HL-60/S4 treated with retinoic acid at 250 ng/mL for 4 days and 3 days (cell line): ENCODE measurements around the gene TMEM158.

Experiments
- in situ Hi-C: fragments of 300-500 bp; cut with MboI; formaldehyde crosslinking; loops from 2 replicates; pipeline ENCODE4 v1.7.0; 2022; ENCODE audit warnings: low sequenced_read_pairs

The TMEM158 gene

DNA sequence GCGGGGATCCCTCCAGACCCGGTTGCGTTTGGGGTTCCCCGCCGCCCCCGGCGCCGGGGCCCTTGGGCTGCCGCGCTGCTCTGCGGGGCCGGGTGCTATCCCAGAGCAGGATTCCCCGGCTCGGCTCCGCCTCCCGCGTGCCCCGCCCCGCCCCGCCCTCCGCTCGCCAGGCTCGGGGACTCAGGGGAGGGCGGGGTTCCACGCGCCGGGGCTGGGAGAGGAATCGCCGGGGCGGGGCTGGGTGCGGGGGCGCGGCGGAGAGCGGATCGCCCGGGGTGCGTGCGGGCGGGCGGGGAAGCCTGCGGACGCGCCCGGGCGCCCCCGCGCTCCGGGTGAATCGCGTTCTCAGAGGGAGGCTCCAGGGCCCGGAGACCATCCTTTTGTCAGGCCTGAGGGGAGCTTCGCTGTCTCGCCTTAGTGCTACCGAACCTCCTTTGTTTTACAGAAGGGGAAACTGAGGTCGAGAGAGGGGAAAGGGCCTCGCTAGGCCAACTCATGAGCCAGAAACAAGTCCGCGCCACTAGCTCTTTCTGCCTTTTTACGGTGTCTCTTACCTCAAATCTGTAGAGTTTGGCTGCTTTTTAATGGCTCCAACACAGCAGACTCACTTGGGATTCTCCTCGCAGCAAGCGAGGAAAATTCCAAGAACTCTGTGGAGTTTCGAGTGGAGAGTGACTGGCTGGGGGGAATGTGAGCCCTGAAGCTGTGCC is at the start of gene TMEM158:
Gene TMEM158, minus strand, starts transcription at position 82 of the 710 bp plus-strand sequence. CDS start 260 bp downstream, outside the sequence.
- in situ Hi-C loops = no loop called here

GRCh38 chr3:45275006-45275704 is 49.1 kb upstream of the TMEM158 start:
- in situ Hi-C loops = no loop called here

GRCh38 chr3:45273681-45274515 is 47.8 kb upstream of the TMEM158 start:
- in situ Hi-C loops = no loop called here

- in situ Hi-C loops = no loop called here
These were observed 46.9 kb upstream of the TMEM158 start for GRCh38 chr3:45272828-45273470.

- in situ Hi-C loops = no loop called here
These were observed 46.1 kb upstream of the TMEM158 start for GRCh38 chr3:45272032-45272810.

GRCh38 chr3:45269952-45270351 is 43.9 kb upstream of the TMEM158 start:
- in situ Hi-C loops = no loop called here

DNA sequence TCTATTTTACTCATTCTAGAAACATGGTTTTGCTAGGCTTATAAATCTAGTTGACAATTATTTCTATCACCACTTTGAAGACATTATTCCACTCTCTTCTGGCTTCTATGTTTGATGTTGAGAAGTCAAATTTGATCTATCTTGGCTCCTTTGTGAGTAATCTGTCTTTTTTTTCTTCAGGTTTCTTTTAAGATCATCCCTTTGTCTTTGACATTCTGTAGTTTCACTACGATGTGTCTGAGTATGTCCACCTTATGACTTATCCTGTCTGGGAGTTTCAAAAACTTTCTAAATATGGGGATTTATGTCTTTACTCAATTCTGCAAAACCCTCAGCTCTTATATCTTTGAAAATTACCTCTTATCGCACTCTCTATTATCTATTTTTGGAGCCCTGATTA is 41.0 kb upstream of the TMEM158 start:
- in situ Hi-C loops = no loop called here

GRCh38 chr3:45261333-45262110 is 35.4 kb upstream of the TMEM158 start:
- in situ Hi-C loops = no loop called here

- in situ Hi-C loops = no loop called here
These were observed 33.0 kb upstream of the TMEM158 start for GRCh38 chr3:45259133-45259532.

DNA sequence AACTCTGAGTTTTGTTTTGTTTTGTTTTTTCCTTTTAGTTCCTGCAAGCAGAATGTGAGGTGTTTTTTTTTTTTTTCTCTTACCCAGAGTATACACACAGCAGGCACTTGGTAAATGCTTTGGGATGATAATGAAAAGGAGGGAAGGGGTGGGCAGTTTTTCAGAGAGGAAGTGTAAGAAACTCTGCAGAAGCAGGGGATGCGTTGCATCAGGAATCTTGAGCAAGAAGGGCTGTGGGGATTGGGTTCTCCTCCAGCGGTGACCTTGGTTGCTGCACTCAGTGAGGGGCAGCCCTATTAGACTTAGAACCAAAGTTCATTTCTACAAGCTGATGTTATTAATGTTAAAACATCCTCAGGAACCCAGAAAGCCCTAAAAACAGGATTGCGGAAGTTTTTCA is 32.2 kb upstream of the TMEM158 start:
- in situ Hi-C loops = no loop called here

DNA sequence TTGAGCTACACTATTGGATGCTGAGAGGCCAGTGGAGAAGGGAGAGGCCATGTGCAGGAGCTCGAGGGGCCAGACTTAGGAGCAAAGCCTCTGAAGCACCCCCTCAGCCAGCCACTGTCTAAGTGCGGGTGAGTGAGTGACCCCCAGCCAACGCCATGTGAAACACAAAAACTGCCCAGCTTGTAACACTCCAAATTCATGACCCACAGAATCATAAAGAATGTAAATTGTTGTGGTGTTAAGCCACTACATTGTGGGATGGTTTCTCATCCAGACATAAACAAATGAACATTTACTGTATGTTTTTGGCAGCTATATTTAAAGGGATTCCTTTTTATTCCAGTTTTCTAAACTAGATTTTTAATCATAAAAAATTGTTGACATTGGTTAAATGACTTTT is 27.2 kb upstream of the TMEM158 start:
- in situ Hi-C loops = no loop called here

- in situ Hi-C loops = no loop called here
These were observed 26.7 kb upstream of the TMEM158 start for GRCh38 chr3:45252826-45253225.

DNA sequence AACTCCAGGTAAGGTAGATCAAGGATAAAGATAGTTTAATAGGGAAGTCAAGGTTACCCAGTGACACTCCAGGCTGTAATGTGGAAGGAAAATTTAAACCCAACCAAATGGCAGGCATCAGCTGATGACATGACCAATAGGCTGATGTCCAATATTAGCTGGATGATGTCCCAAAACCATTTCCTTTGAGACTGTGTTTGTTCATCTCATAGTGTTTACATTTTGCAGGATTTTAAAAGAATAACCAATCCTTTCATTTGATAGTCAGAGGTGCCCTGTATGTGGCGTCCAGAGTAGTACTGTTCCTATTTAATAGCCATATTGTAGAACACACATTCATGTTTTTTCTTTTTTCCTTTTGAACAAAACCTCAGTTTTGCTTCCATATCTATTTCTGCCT is 23.3 kb upstream of the TMEM158 start:
- in situ Hi-C loops = no loop called here

- in situ Hi-C loops = no loop called here
These were observed 20.2 kb upstream of the TMEM158 start for GRCh38 chr3:45246241-45246640.

GRCh38 chr3:45244356-45244755 is 18.3 kb upstream of the TMEM158 start:
- in situ Hi-C loops = no loop called here

DNA sequence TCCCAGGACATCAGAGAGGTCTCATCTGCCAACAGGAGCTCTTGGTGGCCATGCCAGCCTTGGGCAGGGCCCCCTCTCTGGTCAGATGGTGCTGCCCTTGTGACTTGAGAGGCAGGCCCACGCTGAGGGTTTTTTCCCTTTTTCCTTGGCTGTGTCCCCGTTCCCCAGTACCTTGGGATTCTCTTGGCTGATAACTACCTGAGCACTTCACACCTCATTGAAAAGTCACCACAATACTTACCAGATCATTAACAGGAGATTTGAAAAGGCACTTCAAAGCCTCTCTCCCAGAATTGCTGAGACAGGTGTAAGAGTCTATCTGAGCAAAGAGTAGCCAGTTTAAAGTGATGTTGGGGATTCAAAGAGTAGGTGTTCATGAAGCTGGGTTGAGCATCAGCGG is 15.1 kb upstream of the TMEM158 start:
- in situ Hi-C loops = no loop called here

GRCh38 chr3:45240292-45240691 is 14.2 kb upstream of the TMEM158 start:
- in situ Hi-C loops = no loop called here

DNA sequence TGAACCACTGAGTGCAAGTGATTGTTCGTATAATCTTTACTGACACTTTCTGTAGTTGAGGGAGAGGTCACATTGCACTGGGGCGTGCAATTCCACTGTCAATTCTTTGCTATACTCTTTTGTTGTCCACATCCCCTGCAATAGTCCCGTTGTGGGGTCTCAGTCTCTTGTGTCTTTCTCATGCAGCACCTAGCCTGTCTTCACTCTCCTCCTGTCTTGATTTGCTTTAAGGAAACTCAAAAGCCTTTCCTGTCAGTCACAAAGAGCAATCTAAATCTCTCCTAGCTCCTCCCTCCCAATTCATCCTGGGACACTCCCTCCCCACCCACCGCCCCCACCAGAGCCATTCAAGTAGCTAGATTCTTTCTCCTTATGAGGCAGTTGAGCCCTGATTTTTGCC is 13.2 kb upstream of the TMEM158 start:
- in situ Hi-C loops = no loop called here

DNA sequence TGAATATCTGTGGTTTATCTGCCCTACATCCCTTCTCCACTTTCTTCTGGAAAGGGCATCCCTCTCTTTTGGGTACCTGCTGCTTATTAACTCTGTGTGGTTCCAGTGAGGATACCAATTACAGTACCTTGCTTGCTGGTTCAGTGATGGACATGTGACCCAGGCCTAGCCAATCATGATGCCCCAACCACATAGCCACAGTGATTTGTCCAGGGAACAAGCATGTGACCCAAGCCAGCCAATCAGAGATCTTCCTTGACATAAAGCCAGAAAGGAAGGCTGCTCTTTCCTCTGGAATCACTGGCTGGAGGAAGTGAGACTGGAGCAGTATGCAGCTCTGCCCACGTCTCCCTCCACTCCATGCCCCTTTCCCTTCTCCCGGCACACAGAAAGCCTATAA is 10.9 kb upstream of the TMEM158 start:
- in situ Hi-C loops = no loop called here

GRCh38 chr3:45235409-45235808 is 9.3 kb upstream of the TMEM158 start:
- in situ Hi-C loops = no loop called here
